Measurements from ENCODE around the gene ACBD7.
A peak's percentile ranks its signal among the peaks of the same experiment; 100 is the strongest.

Gene ACBD7

GRCh38 chr10:15088428-15089261, at the start of gene ACBD7:
ACBD7 (minus strand) TSS chr10:15088776; CDS start chr10:15088728, 48 bp downstream.
- peak; percentile 82 for DNase-seq

GRCh38 chr10:15137636-15138035, 49.1 kb upstream of the ACBD7 start:
- DNase-seq = no peak

GRCh38 chr10:15137036-15137359, 48.4 kb upstream of the ACBD7 start:
- no peak for DNase-seq

GRCh38 chr10:15136129-15137035, 47.8 kb upstream of the ACBD7 start:
- DNase-seq = no peak

- DNase-seq = no peak
These were observed 42.8 kb upstream of the ACBD7 start for GRCh38 chr10:15131330-15131729.

- no peak for DNase-seq
These were observed 36.3 kb upstream of the ACBD7 start for GRCh38 chr10:15124908-15125307.

- DNase-seq = no peak
These were observed 35.6 kb upstream of the ACBD7 start for GRCh38 chr10:15124190-15124589.

- no peak for DNase-seq
These were observed 35.2 kb upstream of the ACBD7 start for GRCh38 chr10:15123749-15124184.

- DNase-seq = no peak
These were observed 34.0 kb upstream of the ACBD7 start for GRCh38 chr10:15122477-15123030.

GRCh38 chr10:15121707-15122106, 33.1 kb upstream of the ACBD7 start:
- DNase-seq = no peak

GRCh38 chr10:15120523-15120922, 31.9 kb upstream of the ACBD7 start:
- no peak for DNase-seq

- DNase-seq = no peak
These were observed 30.0 kb upstream of the ACBD7 start for GRCh38 chr10:15118615-15119014.

- DNase-seq = no peak
These were observed 27.6 kb upstream of the ACBD7 start for GRCh38 chr10:15116225-15116624.

- no peak for DNase-seq
These were observed 25.2 kb upstream of the ACBD7 start for GRCh38 chr10:15113766-15114165.

- DNase-seq = no peak
These were observed 24.1 kb upstream of the ACBD7 start for GRCh38 chr10:15112657-15113056.

GRCh38 chr10:15106352-15107013, 17.9 kb upstream of the ACBD7 start:
- DNase-seq = peak; percentile 68

GRCh38 chr10:15103513-15103912, 14.9 kb upstream of the ACBD7 start:
- no peak for DNase-seq

GRCh38 chr10:15099886-15100285, 11.3 kb upstream of the ACBD7 start:
- DNase-seq = no peak

- peak; percentile 96 for DNase-seq
These were observed 8.6 kb upstream of the ACBD7 start, which contains the start of gene RPP38 for GRCh38 chr10:15097011-15097812. RPP38 (plus strand) TSS chr10:15097355; CDS start chr10:15103315, 5,960 bp downstream.

- no peak for DNase-seq
These were observed 8.1 kb upstream of the ACBD7 start for GRCh38 chr10:15096661-15097010.

- no peak for DNase-seq
These were observed 4.4 kb upstream of the ACBD7 start for GRCh38 chr10:15092855-15093408.

GRCh38 chr10:15091418-15091817, 2.8 kb upstream of the ACBD7 start:
- no peak for DNase-seq
